GM20431 (cell line): ENCODE measurements around the gene JDP2.

Experiments used
- in situ Hi-C: fragments of 300-500 bp; cut with MseI, MboI; formaldehyde crosslinking; loops from one replicate; pipeline ENCODE4 v1.15.0; 2020; ENCODE audit warnings: low sequenced_read_pairs; ENCODE audit not compliant: unreplicated experiment

Gene JDP2

DNA sequence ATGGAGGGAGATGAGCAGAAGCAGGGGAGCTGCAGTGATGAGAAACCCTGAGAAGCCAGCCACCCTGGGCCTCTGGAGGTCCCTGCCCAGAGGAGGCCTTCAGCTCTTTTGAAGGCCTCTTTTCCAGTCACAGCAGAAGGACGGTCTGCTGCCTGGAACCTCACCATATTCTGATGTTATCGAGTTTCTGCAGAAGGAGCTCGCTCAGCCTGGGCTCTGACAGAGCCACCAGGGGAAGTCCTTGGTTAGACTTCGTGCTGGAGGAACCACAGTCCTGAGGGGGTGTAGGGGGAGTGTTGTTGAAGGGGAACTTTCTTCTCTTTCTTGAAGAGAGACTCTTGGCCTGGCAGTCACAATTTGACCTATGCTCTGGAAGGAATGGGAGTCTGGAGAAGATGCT lies 69.4 kb downstream of the JDP2 start:
- in situ Hi-C loops = no loop called here

DNA sequence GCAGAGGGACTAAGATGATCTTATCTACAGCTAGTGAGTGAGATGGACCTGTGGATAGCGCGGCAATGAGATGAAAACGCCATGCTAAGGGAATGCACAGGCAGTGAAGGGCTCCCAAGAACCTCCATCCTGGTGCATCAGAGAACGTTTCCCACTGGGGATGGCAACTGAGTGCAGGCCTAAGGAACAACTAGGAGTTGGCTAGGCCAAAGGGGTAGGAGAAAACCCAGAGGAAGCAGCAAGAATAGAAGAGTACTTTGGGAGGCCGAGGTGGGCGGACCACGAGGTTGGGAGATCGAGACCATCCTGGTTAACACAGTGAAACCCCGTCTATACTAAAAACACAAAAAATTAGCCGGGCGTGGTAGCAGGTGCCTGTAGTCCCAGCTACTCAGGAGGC lies 69.9 kb downstream of the JDP2 start:
- in situ Hi-C loops = no loop called here

DNA sequence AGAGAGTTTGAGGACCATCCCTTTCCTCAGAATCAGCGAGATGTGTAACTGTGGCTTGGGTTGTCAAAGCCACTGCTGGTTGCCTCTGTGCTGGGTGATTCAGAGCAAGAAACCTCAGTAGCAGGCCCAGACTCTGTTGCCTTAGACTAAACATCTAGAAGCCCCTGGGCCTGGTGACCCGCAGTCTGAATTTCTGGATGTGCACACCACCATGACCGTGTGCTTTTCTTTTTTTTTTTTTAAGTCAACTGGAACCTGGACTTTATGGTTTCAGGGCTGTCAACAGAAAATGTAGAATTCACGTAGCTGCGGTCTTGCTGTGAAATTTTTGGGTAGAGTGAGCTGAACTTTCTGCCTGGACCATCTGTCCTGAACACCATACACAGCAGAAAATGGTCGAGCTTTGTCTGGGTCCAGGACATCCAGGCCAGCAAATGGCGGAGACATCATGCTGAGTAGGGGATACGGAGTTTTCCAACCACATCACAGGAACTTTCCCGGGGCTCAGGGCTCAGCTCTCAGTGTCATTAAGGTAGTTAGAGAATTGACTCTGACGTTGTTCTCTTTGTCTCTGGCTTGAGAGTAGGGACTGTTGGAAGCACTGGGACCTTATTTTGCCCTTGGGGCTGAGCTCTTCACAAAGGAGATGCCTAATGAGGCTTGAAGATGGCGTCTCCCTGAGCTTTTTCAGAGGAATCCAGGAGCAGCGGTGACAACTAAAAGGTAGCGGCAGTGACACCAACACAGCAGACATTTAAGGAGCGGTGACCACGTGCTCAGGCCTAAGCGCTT lies 71.5 kb downstream of the JDP2 start:
- in situ Hi-C loops = no loop called here

DNA sequence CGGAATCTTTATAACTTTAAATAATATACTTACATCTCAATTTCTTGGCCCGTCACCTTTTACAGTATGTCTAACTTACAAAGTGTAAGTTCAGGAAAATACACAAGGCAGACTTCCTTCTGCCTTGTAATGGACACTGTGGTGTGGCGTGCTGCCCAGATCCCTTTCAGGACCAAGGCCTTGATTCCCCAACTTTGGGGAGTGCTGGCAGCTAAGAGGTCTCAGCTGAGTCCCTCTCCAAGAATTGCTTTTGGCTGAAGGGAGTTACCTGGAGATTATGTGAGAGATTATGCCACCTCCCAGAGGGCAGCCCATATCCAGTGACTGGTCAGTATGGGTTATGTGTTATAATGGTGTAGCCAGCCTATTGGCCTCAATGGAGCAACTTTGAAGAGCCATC lies 73.3 kb downstream of the JDP2 start:
- in situ Hi-C loops = no loop called here

DNA sequence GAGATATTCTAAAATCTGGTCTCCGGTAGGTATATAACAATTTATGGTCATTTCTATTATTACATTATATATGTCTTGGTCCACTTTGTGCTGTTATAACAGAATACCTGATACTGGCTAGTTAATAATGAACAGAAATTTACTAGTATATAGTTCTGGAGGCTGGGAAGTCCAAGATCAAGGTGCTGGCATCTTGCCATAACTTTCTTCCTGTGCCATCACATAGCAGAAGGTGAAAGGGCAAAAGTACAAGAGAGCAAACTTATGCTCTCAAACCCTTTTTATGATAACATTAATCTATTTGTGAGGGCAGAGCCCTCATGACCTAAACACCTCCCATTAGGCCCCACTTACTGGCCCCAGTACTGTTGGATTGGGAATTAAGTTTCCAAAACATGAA lies 76.6 kb downstream of the JDP2 start:
- in situ Hi-C loops = no loop called here

DNA sequence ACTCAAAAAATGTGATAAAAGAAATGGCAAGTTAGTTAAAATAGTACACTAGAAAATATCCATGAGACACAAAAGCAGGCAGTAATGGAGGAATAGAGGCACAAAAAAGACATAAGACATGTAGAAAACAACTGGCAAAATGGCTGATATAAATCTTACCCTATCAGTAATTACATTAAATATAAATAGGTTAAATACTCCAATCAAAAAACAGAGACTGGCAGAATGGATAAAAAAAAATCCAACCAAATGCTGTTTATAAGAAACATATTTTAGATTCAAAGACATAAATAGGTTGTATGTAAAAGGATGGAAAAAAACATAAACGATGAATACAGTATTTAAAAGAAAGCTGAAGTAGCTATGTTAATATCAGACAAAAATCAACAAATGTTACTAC lies 79.1 kb downstream of the JDP2 start:
- in situ Hi-C loops = no loop called here

DNA sequence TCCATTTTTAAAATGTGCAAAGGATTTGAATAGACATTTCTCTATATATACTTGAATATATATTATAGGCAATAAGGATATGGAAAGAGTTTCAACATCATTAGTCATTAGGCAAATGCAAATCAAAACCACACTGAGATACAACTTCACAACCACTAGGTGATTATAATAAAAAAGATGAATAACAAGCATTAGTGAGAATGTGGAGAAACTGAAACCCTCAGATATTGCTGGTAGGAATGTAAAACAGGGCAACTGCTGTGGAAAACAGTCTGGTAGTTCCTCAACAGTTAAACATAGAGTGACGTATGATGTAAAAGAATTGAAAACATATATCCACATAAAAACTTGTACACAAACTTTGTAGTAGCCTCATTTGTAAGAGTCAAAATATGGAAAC lies 82.7 kb downstream of the JDP2 start:
- in situ Hi-C loops = no loop called here

DNA sequence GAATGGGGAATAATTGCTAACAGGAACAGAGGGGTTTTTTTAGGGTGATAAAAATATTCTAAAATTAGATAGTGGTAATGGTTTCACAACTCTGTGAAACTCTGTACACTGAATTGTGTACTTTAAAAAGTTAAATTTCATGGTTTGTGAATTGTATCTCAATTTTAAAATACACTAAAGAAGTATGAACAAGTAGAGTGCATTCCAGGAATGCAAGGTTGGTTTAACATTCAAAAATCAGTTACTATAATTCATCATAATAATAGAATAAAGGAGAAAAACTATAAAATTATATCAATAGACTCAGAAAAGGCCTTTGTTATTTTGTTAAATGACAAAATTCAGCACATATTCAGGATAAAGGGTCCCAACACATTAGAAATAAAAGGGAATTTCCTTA lies 83.4 kb downstream of the JDP2 start:
- in situ Hi-C loops = no loop called here

DNA sequence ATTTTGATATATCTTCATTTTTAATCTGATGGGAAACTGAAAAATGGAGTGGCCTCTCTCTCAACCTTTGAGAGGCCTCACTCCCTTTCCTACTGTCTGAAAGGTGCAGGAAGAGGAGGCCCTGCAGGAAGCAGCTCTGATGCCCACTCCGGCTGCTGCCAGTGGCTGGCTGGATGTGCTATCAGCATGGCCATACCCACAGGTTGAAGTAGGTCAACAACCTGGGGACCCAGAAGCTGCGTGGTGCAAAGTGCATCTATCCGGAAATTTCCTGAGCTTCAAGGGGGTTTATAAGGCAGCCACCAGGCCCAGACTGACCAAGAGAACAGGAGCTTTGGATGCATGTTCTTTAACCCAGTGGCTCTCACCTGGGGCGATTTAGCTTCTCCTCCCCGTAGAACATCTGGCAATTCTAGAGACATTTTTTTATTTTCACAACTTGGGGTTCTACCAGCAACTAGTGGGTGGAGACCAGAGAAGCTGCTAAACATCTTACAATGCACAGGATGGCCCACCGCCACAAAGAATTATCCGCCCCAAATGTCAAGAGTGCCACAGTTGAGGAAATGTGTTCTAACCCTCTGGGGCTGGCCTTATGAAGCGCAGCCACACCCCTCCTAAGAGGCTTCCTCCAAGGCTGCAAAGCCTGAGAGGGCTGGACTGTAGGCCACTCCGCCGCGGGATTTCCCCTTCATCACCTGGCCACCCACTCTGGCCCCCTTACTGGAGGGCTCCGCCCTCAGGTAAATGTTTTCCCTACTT lies 86.3 kb downstream of the JDP2 start:
- in situ Hi-C loops = no loop called here

DNA sequence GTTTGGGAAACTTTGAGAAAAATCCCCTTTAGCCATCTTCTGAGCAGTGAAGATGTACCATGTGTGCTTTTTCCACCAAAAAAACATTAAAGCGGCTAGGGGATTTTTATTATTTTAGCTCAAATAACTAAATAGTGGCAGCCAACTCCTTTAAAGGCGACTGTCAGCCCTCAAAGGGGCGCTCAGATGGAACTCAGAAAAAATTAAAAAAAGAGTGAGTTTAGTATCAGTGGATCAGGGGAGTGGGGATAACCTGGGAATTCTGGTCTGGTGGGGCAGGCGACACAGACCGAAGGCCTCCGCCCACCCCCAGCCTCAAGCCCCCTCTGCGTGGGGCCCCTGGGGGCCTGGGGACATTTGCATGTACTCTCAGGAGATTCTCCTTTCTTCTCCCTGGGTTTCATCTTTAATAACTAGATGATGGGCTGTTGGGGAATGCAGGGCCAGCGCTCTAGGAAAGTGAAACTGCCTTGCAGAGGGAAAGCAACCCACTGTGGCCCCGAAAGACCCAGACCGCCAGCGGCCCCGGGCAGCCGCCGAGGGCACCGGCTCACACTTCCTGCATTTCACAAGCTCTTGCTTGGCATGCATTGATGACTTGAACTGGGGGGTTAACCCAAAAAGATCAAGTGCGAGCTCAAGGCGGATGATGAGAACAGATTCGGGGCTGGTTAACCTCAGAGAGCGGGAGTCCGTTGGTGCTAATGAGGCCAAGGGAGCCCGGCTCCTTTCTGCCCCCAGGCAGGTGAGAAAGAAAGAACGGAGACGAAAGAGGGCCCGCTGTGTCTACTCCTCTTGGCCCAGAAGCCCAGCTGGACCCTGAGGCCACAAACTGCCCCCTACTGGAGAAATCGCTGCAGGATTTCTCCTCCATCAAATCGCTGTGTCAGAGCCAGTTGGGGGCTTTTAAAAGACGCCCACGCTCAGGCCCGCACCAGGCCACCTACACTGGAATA lies 87.1 kb downstream of the JDP2 start:
- in situ Hi-C loops = no loop called here

DNA sequence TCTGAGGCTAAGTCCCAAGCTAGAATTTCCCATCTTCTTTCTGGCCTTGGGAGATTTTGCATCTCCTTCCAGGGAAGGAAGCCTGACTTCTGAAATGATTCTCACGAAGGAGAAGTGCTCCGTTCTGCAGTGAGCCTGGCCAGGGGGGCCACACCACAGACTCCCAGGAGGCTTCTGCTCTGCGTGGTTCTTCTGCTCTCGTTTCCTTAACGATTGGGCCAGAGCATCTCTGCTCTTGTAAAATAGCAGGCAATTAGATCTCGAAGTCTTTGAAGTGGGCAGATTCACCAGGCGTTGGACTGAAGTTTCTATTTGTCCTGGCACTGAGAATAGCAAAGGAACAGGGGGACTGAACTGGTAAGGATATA lies 87.8 kb downstream of the JDP2 start:
- in situ Hi-C loops = no loop called here

DNA sequence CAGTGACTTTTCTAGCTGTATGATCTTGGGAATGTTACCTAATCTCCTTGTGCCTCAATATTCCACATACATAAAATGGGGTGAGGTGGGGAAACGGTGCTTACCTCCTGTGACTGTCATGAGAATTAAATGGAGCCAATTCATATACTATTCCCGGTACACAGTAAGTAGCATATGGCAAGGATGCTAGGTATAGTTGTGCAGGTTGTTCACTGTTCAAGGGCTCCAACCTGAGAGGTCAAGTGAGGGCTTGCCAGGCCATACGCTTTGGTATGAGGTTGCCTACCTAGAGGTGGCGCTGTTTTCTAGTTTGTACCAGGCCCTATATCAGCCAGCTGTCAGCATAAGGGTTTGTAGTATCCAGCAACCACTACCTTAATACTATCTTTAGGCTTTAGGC lies 90.8 kb downstream of the JDP2 start:
- in situ Hi-C loops = no loop called here

DNA sequence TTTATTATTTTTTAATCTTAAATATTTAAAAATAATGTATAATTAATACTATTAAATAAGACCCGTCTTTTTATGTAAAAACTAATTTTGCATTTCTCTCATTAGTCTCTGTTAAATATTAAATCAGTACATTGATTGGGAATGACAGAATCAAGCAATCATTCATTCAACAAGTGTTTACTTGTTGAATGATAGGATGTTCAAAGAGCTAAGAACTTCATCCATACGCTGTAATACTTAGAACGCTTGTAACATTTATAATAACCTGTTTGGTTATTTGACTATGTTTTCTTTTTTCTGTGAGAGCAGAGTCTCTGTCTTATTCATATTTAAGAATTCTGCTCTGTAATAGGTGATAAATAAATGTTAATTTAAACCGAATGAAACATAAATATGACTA lies 91.6 kb downstream of the JDP2 start:
- in situ Hi-C loops = no loop called here

DNA sequence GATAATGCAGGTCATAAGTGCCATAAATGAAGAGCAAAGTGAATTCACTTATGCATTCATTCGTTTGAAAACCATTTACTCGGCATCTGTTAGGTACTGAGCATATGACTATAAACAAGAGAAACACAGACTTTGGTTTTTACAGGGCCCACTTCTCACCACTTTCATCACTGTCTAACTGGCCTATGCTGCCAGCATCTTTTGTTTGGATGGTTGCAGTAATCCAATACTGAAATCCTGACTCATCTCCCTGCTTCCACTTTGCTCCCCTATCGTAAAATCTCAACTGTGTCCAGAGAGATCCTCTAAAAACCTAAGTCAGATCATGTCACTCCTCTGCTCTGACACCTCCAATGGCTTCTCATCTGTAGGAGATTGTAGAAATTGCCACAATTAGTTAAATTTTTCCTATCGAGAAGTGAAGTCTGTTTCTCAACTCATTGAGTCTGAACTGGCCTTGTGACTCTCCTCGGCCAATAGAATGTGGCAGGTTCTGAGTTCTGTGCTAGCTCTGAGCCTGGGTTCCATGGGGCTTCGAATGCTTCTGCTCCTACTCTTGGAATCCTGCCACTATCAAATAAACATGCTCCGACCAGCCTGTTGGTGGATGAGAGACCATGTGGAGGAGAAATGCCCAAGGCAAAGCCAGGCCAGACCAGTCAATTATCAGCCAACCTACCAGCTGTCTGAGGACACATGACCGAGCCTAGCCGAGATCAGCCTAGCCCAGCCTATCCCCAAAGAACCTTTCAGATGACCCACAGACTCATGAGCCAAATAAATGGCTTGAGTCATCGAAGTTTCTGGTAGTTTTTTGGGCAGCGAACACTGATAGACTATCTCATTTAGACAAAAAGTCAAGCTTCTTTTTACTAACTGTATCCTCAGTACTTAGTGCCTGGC lies 92.3 kb downstream of the JDP2 start:
- in situ Hi-C loops = no loop called here

DNA sequence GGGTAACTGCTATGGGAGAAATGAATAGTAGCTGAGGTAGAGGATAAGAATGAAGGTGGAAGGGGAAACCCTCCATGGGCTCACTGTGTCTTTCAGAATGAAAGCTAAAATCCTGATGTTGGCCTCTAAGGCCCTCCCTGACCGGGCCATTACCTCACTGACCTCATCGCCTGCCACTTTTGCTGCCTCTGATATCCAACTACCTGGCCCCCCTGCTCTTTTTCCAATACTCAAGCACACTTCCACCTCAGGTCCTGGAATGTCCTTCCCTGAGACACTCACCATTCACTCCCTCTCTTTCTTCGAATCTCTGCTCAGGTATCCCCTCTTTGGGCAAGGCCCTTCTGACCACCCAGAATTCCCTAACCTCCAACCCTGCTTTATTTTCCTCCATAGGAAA lies 93.0 kb downstream of the JDP2 start:
- in situ Hi-C loops = no loop called here

DNA sequence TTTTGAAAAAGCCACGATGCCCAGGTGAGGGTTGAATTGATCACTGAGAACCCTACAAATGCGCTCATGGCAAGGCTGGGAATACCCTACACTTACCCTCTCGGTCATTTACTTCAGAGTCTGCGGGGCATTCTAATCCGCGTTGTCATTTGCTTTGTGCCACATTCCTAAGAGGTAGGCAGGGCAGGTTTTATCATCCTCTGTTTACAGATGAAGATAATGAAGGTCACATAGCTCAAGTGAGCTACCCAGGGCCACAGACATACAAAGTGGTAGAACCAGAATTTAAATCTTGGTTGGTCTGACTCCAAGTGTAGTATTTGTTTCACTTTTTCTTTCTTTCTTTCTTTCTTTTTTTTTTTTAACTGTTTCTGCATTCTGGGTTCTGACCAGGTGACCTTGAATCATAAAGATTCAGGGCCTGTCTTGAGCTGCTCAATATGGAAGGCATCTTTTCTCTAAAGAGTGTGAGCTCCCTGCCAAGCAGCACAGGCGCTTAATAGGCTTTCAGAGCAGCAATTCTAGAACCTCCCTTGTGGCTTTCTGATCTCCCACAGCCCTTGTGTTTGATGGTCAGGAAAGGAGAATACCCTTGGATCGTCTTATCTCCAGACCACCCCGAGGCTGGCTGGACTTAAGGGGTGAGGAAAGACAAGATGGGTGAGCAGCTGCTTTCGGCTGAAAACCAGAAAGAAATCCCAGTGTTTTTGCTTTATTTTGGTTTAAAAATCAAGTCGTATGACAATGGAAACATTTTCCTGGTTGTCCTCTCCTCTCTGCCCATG lies 93.8 kb downstream of the JDP2 start:
- in situ Hi-C loops = no loop called here

DNA sequence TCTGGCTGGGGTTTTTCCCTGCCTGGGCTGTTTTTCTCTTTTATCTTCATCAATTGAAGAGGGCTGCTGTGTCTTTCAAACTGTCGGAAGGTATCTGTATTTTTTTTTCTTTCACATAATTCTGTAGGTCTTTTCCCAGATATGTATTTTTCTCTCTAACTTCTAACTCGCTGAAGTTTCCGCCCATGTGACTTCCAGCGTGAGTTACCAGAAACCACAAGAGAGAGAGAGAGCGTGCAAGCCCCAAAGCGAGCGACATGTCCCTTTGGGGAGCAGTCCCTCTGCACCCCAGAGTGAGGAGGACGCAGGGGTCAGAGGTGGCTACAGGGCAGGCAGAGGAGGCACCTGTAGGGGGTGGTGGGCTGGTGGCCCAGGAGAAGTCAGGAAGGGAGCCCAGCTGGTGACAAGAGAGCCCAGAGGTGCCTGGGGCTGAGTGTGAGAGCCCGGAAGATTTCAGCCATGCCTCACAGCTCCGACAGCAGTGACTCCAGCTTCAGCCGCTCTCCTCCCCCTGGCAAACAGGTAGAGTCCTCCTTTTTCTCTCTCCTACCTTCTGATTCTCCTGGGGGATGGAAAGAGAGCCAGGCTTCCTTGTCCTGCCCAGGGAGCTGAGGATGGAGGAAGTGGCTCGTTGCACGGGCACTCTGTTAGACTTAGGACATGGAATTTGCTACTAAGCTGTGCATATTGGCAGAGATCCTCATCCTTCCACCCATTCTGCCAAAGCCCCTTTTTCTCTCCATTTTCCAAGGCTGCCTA lies 94.6 kb downstream of the JDP2 start, which contains the start of gene BATF:
TSS of gene BATF (plus strand) at position 246 of the 759 bp plus-strand sequence. CDS start at position 460, 214 bp downstream.
- in situ Hi-C loops = no loop called here

DNA sequence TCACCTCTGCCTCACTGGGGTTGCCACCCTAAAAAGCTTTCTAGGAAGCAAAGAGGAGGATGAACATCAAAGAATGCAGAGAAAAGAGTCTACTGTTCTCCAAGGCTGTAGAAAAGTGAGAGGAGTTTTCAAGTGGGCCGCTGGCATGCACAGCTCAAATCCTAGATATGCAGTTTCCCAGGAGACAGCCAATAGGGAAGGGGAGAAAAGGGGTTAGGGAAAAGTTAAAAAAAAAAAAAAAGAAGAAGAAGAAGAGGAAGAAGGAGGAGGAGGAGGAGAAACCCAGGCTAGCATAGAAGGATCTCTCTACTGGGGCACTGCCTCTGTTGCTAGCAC lies 95.1 kb downstream of the JDP2 start:
- in situ Hi-C loops = no loop called here
